Panc1 (cell line): Measurements from ENCODE around the gene PSME3. TPM values are rescaled to one million over a fixed set of nuclear protein-coding genes. Genes with fewer than 3 reads are reported as not detected.
"Not testable (repeated sequence)": the region's sequence is repeated elsewhere in the genome, so short reads cannot be mapped to it uniquely, and the experiment has no call there.

Experiments used
- ATAC-seq: fragments of 200-7000 bp; cut with Tn5 transposase; 2 replicates; pipeline ENCODE4 v1.9.1; 2020; ENCODE audit warnings: mild to moderate bottlenecking, moderate library complexity
- BruUV-seq: library from RNA; stranded (reverse); fragments of 400-500 nt; replicated peaks from 2 replicates; lab custom pipeline; 2021; lab: Mats Ljungman, UMichigan
- CTCF ChIA-PET: fragments of 300-600 bp; sonication (Branson Sonifier 250); formaldehyde crosslinking; loops from one replicate; lab custom pipeline; 2022; ENCODE audit warnings: antibody characterized with exemption; lab: Charles Lee
- POLR2A ChIA-PET: fragments of 300-600 bp; sonication (Branson Sonifier 250); formaldehyde crosslinking; loops from one replicate; lab custom pipeline; 2022; ENCODE audit warnings: antibody characterized with exemption; lab: Charles Lee
- DNase-seq: peaks from one replicate; pipeline ENCODE4 v3.0.0-alpha.2; 2010; ENCODE audit warnings: low read depth, low spot score
- H3K27ac ChIP-seq: 2 replicates; pipeline ENCODE4 v1.5.1; 2011; ENCODE audit warnings: mild to moderate bottlenecking, low read length, inconsistent platforms
- H3K27me3 ChIP-seq: fragments of 200-500 bp; sonication (Bioruptor generic); 2 replicates; pipeline ENCODE4 v1.6.0; 2014; ENCODE audit warnings: low read length, inconsistent platforms; ENCODE audit not compliant: control insufficient read depth, insufficient read depth
- H3K36me3 ChIP-seq: fragments of 200-500 bp; sonication (Bioruptor generic); 2 replicates; pipeline ENCODE4 v1.5.1; 2014; ENCODE audit warnings: inconsistent platforms, mild to moderate bottlenecking, low read length, moderate library complexity; ENCODE audit not compliant: control insufficient read depth, insufficient read depth
- H3K4me1 ChIP-seq: 2 replicates; pipeline ENCODE4 v1.5.1; 2011; ENCODE audit warnings: inconsistent platforms, mild to moderate bottlenecking, low read length, moderate library complexity; ENCODE audit not compliant: control insufficient read depth, insufficient read depth
- H3K4me3 ChIP-seq, 2 experiments: 2 replicates each; pipeline ENCODE4 v1.5.1; 2011 to 2012; ENCODE audit warnings: low read depth in 2 of 2, low read length in 2 of 2, mild to moderate bottlenecking in 2 of 2, inconsistent platforms in 1 of 2, moderate library complexity in 1 of 2
- H3K9me3 ChIP-seq: fragments of 200-500 bp; sonication (Bioruptor generic); 2 replicates; pipeline ENCODE4 v1.5.1; 2014; ENCODE audit warnings: low read depth, mild to moderate bottlenecking, inconsistent platforms, low read length, moderate library complexity; ENCODE audit not compliant: control insufficient read depth, insufficient read depth
- CTCF ChIP-seq: fragments of 450-650 bp; IDR thresholded peaks from 2 replicates; pipeline ENCODE4 v1.5.1; 2017; ENCODE audit warnings: mild to moderate bottlenecking
- POLR2AphosphoS5 ChIP-seq: IDR thresholded peaks from 2 replicates; pipeline ENCODE4 v1.6.1; 2012; ENCODE audit warnings: mild to moderate bottlenecking, low read depth, low read length, moderate library complexity
- REST ChIP-seq, 2 experiments: IDR thresholded peaks; 2 replicates each; pipeline ENCODE4 v1.6.1; 2011 to 2012; ENCODE audit warnings: low read depth in 2 of 2, control low read depth in 1 of 2, low read length in 1 of 2, mild to moderate bottlenecking in 1 of 2, moderate library complexity in 1 of 2; ENCODE audit not compliant: insufficient read depth in 1 of 2
- SIN3A ChIP-seq: IDR thresholded peaks from 2 replicates; pipeline ENCODE4 v1.6.1; 2012; ENCODE audit warnings: low read depth, mild to moderate bottlenecking, low read length, moderate library complexity, borderline replicate concordance; ENCODE audit not compliant: insufficient read depth
- TCF7L2 ChIP-seq: IDR thresholded peaks from 2 replicates; pipeline ENCODE4 v1.6.1; 2011; ENCODE audit warnings: mild to moderate bottlenecking, low read depth, low read length, inconsistent platforms
- in situ Hi-C: cut with HindIII; loops from 2 replicates; pipeline ENCODE4 v1.10.0; 2016; ENCODE audit warnings: low sequenced_read_pairs, low pct_unique_long_range_greater_than_20kb
- intact Hi-C: fragments of 100-400 bp; cut with micrococcal nuclease; formaldehyde crosslinking; loops from one replicate; pipeline ENCODE4 v1.10.0; 2022; ENCODE audit not compliant: unreplicated experiment
- total RNA-seq: library from RNA; stranded (reverse); gene quantifications from one replicate; pipeline ENCODE4 v1.2.1, GENCODE V29; 2021; ENCODE audit not compliant: unreplicated experiment

Gene PSME3
- total RNA-seq, 1 experiment from 2014 or later, result 110 TPM

GRCh38 chr17:42866216-42866615, 33.0 kb downstream of the PSME3 start:
- Histone ChIP-seq H3K27ac (no peak overlapping the region), H3K4me1 (no peaks in the 10 kb centered on the region), H3K27me3 (no peaks in the 10 kb centered on the region), H3K4me3 (no peak overlapping the region), H3K36me3 (no peaks in the 10 kb centered on the region), H3K9me3 (no peaks in the 10 kb centered on the region)
- no peak for TF ChIP-seq SIN3A
- no peak for TF ChIP-seq REST (IDR thresholded peaks at IDR 0.05; ENCODE audit: insufficient read depth in 1 of 2, low read depth in 2 of 2, low read length in 1 of 2)
- no peak for TF ChIP-seq TCF7L2
- TF ChIP-seq CTCF, result no peak
- no peak for TF ChIP-seq POLR2AphosphoS5
- no peak for DNase-seq
- ChIA-PET POLR2A (no interaction called here), CTCF (no interaction called here)
- no TSS peak for BruUV-seq
- ATAC-seq, result no peak
- intact Hi-C loops (no loop called here), in situ Hi-C loops (no loop called here)

GRCh38 chr17:42866631-42867575, 33.7 kb downstream of the PSME3 start:
- ATAC-seq (no peak), DNase-seq (no peak)
- no TSS peak for BruUV-seq
- ChIA-PET CTCF (no interaction called here), POLR2A (no interaction called here)
- intact Hi-C loops (no loop called here), in situ Hi-C loops (no loop called here)
- TF ChIP-seq SIN3A, result no peak
- no peak for TF ChIP-seq POLR2AphosphoS5
- no peak for TF ChIP-seq REST (IDR thresholded peaks at IDR 0.05; ENCODE audit: insufficient read depth in 1 of 2, low read depth in 2 of 2, low read length in 1 of 2)
- TF ChIP-seq CTCF, result no peak
- no peak for TF ChIP-seq TCF7L2
- Histone ChIP-seq H3K4me1 (no peaks in the 10 kb centered on the region), H3K36me3 (no peaks in the 10 kb centered on the region), H3K27me3 (no peaks in the 10 kb centered on the region), H3K4me3 (no peak overlapping the region), H3K9me3 (no peaks in the 10 kb centered on the region), H3K27ac (no peak overlapping the region)

GRCh38 chr17:42867694-42868261, 34.6 kb downstream of the PSME3 start:
- in situ Hi-C loops, result not testable (repeated sequence)

More at GRCh38 chr17:42867694-42868261, 34.6 kb downstream of the PSME3 start:
- CTCF ChIA-PET, intact Hi-C loops, H3K27ac ChIP-seq, ATAC-seq, BruUV-seq, DNase-seq, H3K4me3 ChIP-seq, H3K4me1 ChIP-seq, H3K36me3 ChIP-seq, POLR2A ChIA-PET, H3K9me3 ChIP-seq, H3K27me3 ChIP-seq: not testable (repeated sequence)
